ENCODE data around the gene ACTMAP.

The ACTMAP gene

GRCh38 chr19:40718774-40719391 is 31.4 kb downstream of the ACTMAP start:
- no peak for DNase-seq (ENCODE audit: low read depth)

- no peak for DNase-seq (ENCODE audit: low read depth)
Measured at GRCh38 chr19:40717880-40718773, 32.1 kb downstream of the ACTMAP start.

GRCh38 chr19:40717325-40717879 is 32.9 kb downstream of the ACTMAP start:
- no peak for DNase-seq (ENCODE audit: low read depth)

- DNase-seq (ENCODE audit: low read depth) = peak; percentile 100
Measured at GRCh38 chr19:40716482-40717324, 33.6 kb downstream of the ACTMAP start, which contains the start of the genes COQ8B and ITPKC. COQ8B (minus strand) TSS chr19:40716886; CDS start chr19:40714632, 2,254 bp downstream. ITPKC (plus strand) TSS chr19:40717112; CDS start chr19:40717136, 24 bp downstream.

GRCh38 chr19:40716031-40716481 is 34.2 kb downstream of the ACTMAP start:
- peak; percentile 61 for DNase-seq (ENCODE audit: low read depth)

GRCh38 chr19:40714441-40715299 is 35.6 kb downstream of the ACTMAP start:
- DNase-seq (ENCODE audit: low read depth) = peak; percentile 89

GRCh38 chr19:40713939-40714338 is 36.3 kb downstream of the ACTMAP start:
- DNase-seq (ENCODE audit: low read depth) = no peak

GRCh38 chr19:40709817-40710216 is 40.5 kb downstream of the ACTMAP start:
- no peak for DNase-seq (ENCODE audit: low read depth)

- DNase-seq (ENCODE audit: low read depth) = no peak
Measured at GRCh38 chr19:40707615-40708014, 42.7 kb downstream of the ACTMAP start.

GRCh38 chr19:40705950-40706619 is 44.2 kb downstream of the ACTMAP start:
- DNase-seq (ENCODE audit: low read depth) = no peak

- no peak for DNase-seq (ENCODE audit: low read depth)
Measured at GRCh38 chr19:40705362-40705651, 45.0 kb downstream of the ACTMAP start.

- no peak for DNase-seq (ENCODE audit: low read depth)
Measured at GRCh38 chr19:40704491-40705361, 45.6 kb downstream of the ACTMAP start.

GRCh38 chr19:40703029-40703755 is 47.1 kb downstream of the ACTMAP start:
- no peak for DNase-seq (ENCODE audit: low read depth)

- no peak for DNase-seq (ENCODE audit: low read depth)
Measured at GRCh38 chr19:40702337-40703012, 47.8 kb downstream of the ACTMAP start.

GRCh38 chr19:40701758-40702157 is 48.5 kb downstream of the ACTMAP start:
- DNase-seq (ENCODE audit: low read depth) = no peak

GRCh38 chr19:40700083-40700482 is 50.2 kb downstream of the ACTMAP start:
- DNase-seq (ENCODE audit: low read depth) = no peak

- no peak for DNase-seq (ENCODE audit: low read depth)
Measured at GRCh38 chr19:40697007-40697406, 53.3 kb downstream of the ACTMAP start.

- DNase-seq (ENCODE audit: low read depth) = no peak
Measured at GRCh38 chr19:40695881-40696280, 54.4 kb downstream of the ACTMAP start.

Measured in activated T-helper 9 cell treated with anti-CD3 and anti-CD28 coated beads, Interleukin-2, amount 50 U/mL, for 16 hours (primary cell).